ENCODE results near the gene RCBTB2. TPM values are rescaled to one million over a fixed set of nuclear protein-coding genes. Genes with fewer than 3 reads are reported as not detected.
A peak's percentile ranks its signal among the peaks of the same experiment; 100 is the strongest.

Gene RCBTB2
- total RNA-seq, 4 donors from 2014 or later = 1.7 to 9.1 (median 7.6) TPM

- H3K27ac ChIP-seq = no peak overlapping the region
- intact Hi-C loops (cut with DNase I; ENCODE audit: low total_unique reads) (loop anchor here (5.0 kb wide), 1 partner anchor 87 kb away; no protein-coding TSS in a partner anchor), in situ Hi-C loops (cut with MboI; ENCODE audit: low sequenced_read_pairs in 4 of 4) (loop anchor here (10.0 to 25.0 kb wide), 5 partner anchors 85 to 442 kb away; partner anchors contain the start of gene LPAR6 (in 1 of the 4))
- peaks cover 0 to 14% of the 10 kb centered on the region in 2 donors for H3K4me1 ChIP-seq
- TF ChIP-seq POLR2A (IDR thresholded peaks at IDR 0.05) (no peak), CTCF (IDR thresholded peaks at IDR 0.05 in 4 of 5, conservative IDR thresholded peaks at IDR 0.05 in 1 of 5) (no peak)
- no peak for DNase-seq
- no peaks in the 10 kb centered on the region for H3K27me3 ChIP-seq
- no peak overlapping the region for H3K4me3 ChIP-seq
- no peak for ATAC-seq
- no peaks in the 10 kb centered on the region for H3K36me3 ChIP-seq
- H3K9me3 ChIP-seq = no peaks in the 10 kb centered on the region
These were observed 46.5 kb upstream of the RCBTB2 start for GRCh38 chr13:48579165-48579918.

DNA sequence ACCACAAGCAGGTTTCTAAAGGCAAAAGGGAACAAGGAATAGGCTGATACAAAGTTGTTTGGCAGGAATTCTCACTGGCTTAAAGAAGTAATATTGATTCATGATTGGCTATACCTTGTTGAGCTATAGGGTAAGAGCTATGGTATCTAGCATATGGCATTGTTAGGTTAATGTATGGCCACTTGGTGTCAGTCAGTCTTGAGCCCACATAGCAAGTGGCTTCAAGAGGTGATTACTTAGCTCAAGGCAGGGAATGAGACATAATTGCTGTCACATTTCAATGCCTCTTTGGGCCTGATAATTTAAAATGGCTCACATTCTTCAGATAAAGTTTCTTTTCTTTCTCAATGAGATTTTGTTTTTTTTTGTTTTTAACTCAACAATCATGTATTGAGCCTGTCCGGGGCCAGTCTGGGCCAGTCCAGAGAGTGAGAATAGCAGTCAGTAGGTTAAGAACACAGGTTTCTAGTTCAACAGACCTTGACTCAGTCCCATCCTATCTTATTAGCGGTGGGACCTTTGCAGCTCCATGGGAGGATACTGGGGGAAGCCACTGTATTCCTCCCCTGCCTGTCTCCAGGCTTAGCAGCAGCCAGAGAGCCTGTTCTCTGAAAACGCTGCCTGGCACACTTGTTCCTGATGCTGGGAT is 45.8 kb upstream of the RCBTB2 start:
- ATAC-seq (no peak), DNase-seq (no peak)
- H3K27me3 ChIP-seq = no peaks in the 10 kb centered on the region
- in situ Hi-C loops (cut with MboI; ENCODE audit: low sequenced_read_pairs in 4 of 4) = loop anchor here (10.0 to 25.0 kb wide), 5 partner anchors 84 to 441 kb away; partner anchors contain the start of gene LPAR6 (in 1 of the 4)
- H3K4me1 ChIP-seq = peaks cover 0 to 9% of the 10 kb centered on the region in 2 donors
- no peaks in the 10 kb centered on the region for H3K9me3 ChIP-seq
- TF ChIP-seq POLR2A (IDR thresholded peaks at IDR 0.05) (no peak), CTCF (IDR thresholded peaks at IDR 0.05 in 4 of 5, conservative IDR thresholded peaks at IDR 0.05 in 1 of 5) (no peak)
- no peak overlapping the region for H3K4me3 ChIP-seq
- intact Hi-C loops (cut with DNase I; ENCODE audit: low total_unique reads) = loop anchor here (5.0 kb wide), 1 partner anchor 86 kb away; no protein-coding TSS in a partner anchor
- no peak overlapping the region for H3K27ac ChIP-seq
- H3K36me3 ChIP-seq = no peaks in the 10 kb centered on the region

DNA sequence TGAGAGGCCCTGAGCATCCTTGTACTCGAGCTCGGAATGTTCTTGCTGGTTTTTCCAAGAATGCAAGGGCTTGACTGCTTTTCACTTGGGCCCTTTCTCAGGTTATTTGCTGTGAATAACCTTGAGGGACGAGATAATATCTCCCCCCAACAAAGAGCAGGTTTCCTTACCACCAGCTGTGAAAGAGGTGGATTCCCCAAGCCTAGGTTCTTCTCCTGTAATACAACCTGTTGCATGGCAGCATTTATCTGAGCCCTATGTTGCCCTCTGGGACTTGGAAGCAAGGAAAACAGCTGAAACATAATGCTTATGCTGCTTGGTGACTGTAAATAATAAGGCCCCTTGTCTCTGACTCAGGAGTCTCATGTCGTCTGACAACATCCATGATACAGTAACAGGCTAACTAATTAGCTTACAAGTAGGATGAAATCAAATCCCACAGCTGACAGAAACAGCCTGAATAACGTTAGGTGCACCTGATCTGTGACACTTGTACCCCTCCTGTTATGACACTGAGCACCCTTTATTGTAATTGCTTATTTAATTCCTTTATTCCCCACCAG is 43.6 kb upstream of the RCBTB2 start:
- Histone ChIP-seq H3K4me3 (no peak overlapping the region), H3K27me3 (no peaks in the 10 kb centered on the region), H3K9me3 (no peaks in the 10 kb centered on the region), H3K36me3 (no peaks in the 10 kb centered on the region), H3K27ac (no peak overlapping the region), H3K4me1 (peaks cover 7 to 19% of the 10 kb centered on the region in 2 donors)
- peak in 1 of 2 donors; percentile 2 for ATAC-seq
- TF ChIP-seq POLR2A (IDR thresholded peaks at IDR 0.05) (no peak), CTCF (IDR thresholded peaks at IDR 0.05 in 4 of 5, conservative IDR thresholded peaks at IDR 0.05 in 1 of 5) (no peak)
- intact Hi-C loops (cut with DNase I; ENCODE audit: low total_unique reads) (loop anchor here (5.0 kb wide), 1 partner anchor 84 kb away; no protein-coding TSS in a partner anchor), in situ Hi-C loops (cut with MboI; ENCODE audit: low sequenced_read_pairs in 4 of 4) (loop anchor here (10.0 to 25.0 kb wide), 5 partner anchors 82 to 439 kb away; partner anchors contain the start of gene LPAR6 (in 1 of the 4))
- DNase-seq = no peak

DNA sequence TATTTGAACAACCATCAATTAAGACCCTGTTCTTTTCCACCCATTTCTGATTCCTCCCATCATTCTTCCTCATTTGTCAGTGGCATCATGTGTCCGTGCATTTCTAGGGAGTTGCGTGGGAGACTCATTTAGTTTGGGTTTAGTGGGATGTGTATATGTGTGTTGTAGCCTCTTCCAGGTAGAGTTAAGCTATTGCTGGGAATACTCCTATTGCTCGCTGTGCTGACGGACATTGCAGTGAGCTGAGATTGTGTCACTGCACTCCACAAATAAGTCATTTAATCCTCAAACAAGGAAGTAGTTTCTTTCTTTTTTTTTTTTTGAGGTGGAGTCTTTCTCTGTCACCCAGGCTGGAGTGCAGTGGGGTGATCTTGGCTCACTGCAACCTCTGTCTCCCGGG is 42.2 kb upstream of the RCBTB2 start:
- TF ChIP-seq POLR2A (IDR thresholded peaks at IDR 0.05) (no peak), CTCF (IDR thresholded peaks at IDR 0.05 in 4 of 5, conservative IDR thresholded peaks at IDR 0.05 in 1 of 5) (no peak)
- ATAC-seq (no peak), DNase-seq (no peak)
- in situ Hi-C loops (cut with MboI; ENCODE audit: low sequenced_read_pairs in 4 of 4) = loop anchor here (10.0 to 25.0 kb wide), 5 partner anchors 80 to 438 kb away; partner anchors contain the start of gene LPAR6 (in 1 of the 4)
- intact Hi-C loops (cut with DNase I; ENCODE audit: low total_unique reads) = loop anchor here (5.0 kb wide), 1 partner anchor 83 kb away; no protein-coding TSS in a partner anchor
- Histone ChIP-seq H3K36me3 (no peaks in the 10 kb centered on the region), H3K27ac (no peak overlapping the region), H3K9me3 (no peaks in the 10 kb centered on the region), H3K4me1 (peaks cover 22 to 29% of the 10 kb centered on the region in 2 donors), H3K27me3 (no peaks in the 10 kb centered on the region), H3K4me3 (no peak overlapping the region)

Data from gastrocnemius medialis (tissue), 4 donors.